HepG2 (cell line): Measurements from ENCODE around the gene TYMP. TPM values are rescaled to one million over a fixed set of nuclear protein-coding genes. Genes with fewer than 3 reads are reported as not detected.
A peak's percentile ranks its signal among the peaks of the same experiment; 100 is the strongest.

ENCODE experiments used
- ADNP ChIP-seq: sonication (generic); formaldehyde crosslinking; IDR thresholded peaks from 2 replicates; pipeline ENCODE4 v1.4.0; 2020; ENCODE audit warnings: missing genetic modification reagents
- ARNTL ChIP-seq: sonication (generic); formaldehyde crosslinking; IDR thresholded peaks from 2 replicates; pipeline ENCODE4 v1.4.0; 2020; ENCODE audit warnings: mild to moderate bottlenecking, missing genetic modification reagents
- HCFC1 ChIP-seq: fragments of 150-350 bp; IDR thresholded peaks from 2 replicates; pipeline ENCODE4 v1.6.1; 2014; ENCODE audit warnings: low read depth, low read length
- HIVEP1 ChIP-seq: sonication (generic); formaldehyde crosslinking; IDR thresholded peaks from 2 replicates; pipeline ENCODE4 v1.4.0; 2020; ENCODE audit warnings: mild to moderate bottlenecking, missing genetic modification reagents
- KMT2B ChIP-seq: IDR thresholded peaks from 2 replicates; pipeline ENCODE4 v1.6.1; 2016; ENCODE audit warnings: missing genetic modification reagents, missing compliant biosample characterization
- NAIF1 ChIP-seq: sonication (generic); formaldehyde crosslinking; IDR thresholded peaks from 2 replicates; pipeline ENCODE4 v1.5.0; 2020; ENCODE audit warnings: mild to moderate bottlenecking, missing genetic modification reagents, borderline replicate concordance
- NFE2L1 ChIP-seq: sonication (generic); formaldehyde crosslinking; IDR thresholded peaks from 2 replicates; pipeline ENCODE4 v1.4.0; 2020; ENCODE audit warnings: missing genetic modification reagents, mild to moderate bottlenecking, borderline replicate concordance
- NFKB2 ChIP-seq: sonication (generic); formaldehyde crosslinking; IDR thresholded peaks from 2 replicates; pipeline ENCODE4 v1.4.0; 2020; ENCODE audit warnings: missing genetic modification reagents, borderline replicate concordance
- PHB2 ChIP-seq: fragments of 450-650 bp; IDR thresholded peaks from 2 replicates; pipeline ENCODE4 v1.6.1; 2018; ENCODE audit not compliant: partially characterized antibody
- PRPF4 ChIP-seq: fragments of 200-400 bp; formaldehyde crosslinking; IDR thresholded peaks from 2 replicates; pipeline ENCODE4 v1.6.1; 2016; ENCODE audit warnings: low read length, low read depth; ENCODE audit not compliant: poor library complexity, severe bottlenecking
- SATB2 ChIP-seq: sonication (generic); formaldehyde crosslinking; IDR thresholded peaks from 2 replicates; pipeline ENCODE4 v1.5.0; 2020; ENCODE audit warnings: missing genetic modification reagents
- THAP11 ChIP-seq: IDR thresholded peaks from 2 replicates; pipeline ENCODE4 v1.6.1; 2016; ENCODE audit warnings: missing biosample characterization, missing genetic modification reagents
- ZNF160 ChIP-seq: sonication (generic); formaldehyde crosslinking; IDR thresholded peaks from 2 replicates; pipeline ENCODE4 v1.8.0; 2022; ENCODE audit warnings: mild to moderate bottlenecking, inconsistent platforms, missing genetic modification reagents
- polyA plus RNA-seq, 8 experiments: library from polyadenylated mRNA; depleted of rRNA in 3 of 8; stranded (reverse) in 7 of 8; unstranded in 1 of 8; fragments of >200 nt; fragmentation: Illumina TruSeq in 4 of 8; extraction: Trizol in 4 of 8; gene quantifications; 2 replicates each; pipeline versions ENCODE4 v1.2.1 to v1.2.3, GENCODE V29; 2011 to 2016; ENCODE audit warnings: low read depth in 4 of 8, missing spikeins in 1 of 8, mixed read lengths in 1 of 8; ENCODE audit not compliant: insufficient read depth in 1 of 8
- total RNA-seq, 5 experiments: library from RNA; depleted of rRNA; stranded (reverse); fragments of >200 nt; fragmentation: Illumina TruSeq; extraction: Trizol; gene quantifications; 2 replicates each; pipeline ENCODE4 v1.2.3, GENCODE V29; 2016; ENCODE audit warnings: low read depth in 1 of 5
- TF ChIP-seq, protein P1 (sequence below): sonication (generic); formaldehyde crosslinking; IDR thresholded peaks from 2 replicates; pipeline ENCODE4 v1.4.0; 2020; ENCODE audit warnings: mild to moderate bottlenecking, missing genetic modification reagents, borderline replicate concordance
- TF ChIP-seq, protein P2 (sequence below): sonication (generic); formaldehyde crosslinking; conservative IDR thresholded peaks from 2 replicates; pipeline ENCODE4 v1.8.0; 2022; ENCODE audit warnings: mild to moderate bottlenecking, moderate library complexity, missing genetic modification reagents
- TF ChIP-seq, protein P3 (sequence below): sonication (generic); formaldehyde crosslinking; IDR thresholded peaks from 2 replicates; pipeline ENCODE4 v1.5.1; 2020; ENCODE audit warnings: missing genetic modification reagents, mild to moderate bottlenecking, borderline replicate concordance
- TF ChIP-seq, protein P4 (sequence below): sonication (generic); formaldehyde crosslinking; IDR thresholded peaks from 2 replicates; pipeline ENCODE4 v1.4.0; 2020; ENCODE audit warnings: low read depth, missing genetic modification reagents

Gene TYMP
- total and polyA plus RNA-seq, 2 of the 13 experiments (the other 11 are each of a cell fraction or from before 2014, with no cell fraction given): 3.9 to 4.3 TPM

DNA sequence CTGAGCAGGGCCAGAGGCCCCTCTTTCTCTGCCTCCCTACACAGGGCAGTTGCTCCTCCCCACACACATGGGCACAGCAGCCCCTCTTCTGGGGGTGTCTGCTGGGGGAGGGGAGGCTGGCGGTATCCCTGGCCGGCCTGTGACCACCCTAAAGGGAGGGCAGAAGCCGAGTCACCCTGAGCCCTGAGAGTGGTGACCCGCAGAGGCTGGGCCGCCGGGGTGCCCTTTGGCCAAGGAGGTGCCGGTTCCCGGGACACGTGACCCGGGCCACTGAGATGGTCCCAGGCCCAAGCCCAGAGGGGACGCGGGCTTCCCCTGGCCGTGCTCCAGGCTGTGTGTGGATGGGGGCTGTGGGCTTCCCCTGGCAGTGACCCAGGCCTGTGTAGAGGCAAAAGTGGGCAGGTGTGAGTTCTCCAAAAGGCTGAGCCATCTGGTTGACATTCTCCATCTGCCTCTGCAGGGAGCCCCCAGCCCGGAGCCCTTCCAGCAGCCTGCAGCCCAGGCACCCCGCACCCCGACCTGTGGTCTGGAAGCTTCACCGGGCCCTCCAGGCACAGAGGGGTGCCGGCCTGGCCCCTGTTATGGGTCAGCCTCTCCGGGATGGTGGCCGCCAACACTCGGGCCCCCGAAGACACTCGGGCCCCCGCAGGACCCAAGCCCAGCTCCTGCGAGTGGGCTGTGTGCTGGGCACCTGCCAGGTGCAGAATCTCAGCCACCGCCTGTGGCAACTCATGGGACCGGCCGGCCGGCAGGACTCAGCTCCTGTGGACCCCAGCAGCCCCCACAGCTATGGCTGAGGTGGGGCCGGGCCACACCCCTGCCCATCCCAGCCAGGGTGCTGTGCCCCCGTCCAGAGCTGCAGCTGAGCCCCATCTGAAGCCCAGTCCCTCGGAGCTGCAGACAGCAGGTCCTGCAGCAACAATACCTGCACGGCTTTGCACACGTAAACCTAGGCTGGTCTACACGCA, 47.4 kb downstream of the TYMP start (continued):
- TF ChIP-seq, protein P1, sequence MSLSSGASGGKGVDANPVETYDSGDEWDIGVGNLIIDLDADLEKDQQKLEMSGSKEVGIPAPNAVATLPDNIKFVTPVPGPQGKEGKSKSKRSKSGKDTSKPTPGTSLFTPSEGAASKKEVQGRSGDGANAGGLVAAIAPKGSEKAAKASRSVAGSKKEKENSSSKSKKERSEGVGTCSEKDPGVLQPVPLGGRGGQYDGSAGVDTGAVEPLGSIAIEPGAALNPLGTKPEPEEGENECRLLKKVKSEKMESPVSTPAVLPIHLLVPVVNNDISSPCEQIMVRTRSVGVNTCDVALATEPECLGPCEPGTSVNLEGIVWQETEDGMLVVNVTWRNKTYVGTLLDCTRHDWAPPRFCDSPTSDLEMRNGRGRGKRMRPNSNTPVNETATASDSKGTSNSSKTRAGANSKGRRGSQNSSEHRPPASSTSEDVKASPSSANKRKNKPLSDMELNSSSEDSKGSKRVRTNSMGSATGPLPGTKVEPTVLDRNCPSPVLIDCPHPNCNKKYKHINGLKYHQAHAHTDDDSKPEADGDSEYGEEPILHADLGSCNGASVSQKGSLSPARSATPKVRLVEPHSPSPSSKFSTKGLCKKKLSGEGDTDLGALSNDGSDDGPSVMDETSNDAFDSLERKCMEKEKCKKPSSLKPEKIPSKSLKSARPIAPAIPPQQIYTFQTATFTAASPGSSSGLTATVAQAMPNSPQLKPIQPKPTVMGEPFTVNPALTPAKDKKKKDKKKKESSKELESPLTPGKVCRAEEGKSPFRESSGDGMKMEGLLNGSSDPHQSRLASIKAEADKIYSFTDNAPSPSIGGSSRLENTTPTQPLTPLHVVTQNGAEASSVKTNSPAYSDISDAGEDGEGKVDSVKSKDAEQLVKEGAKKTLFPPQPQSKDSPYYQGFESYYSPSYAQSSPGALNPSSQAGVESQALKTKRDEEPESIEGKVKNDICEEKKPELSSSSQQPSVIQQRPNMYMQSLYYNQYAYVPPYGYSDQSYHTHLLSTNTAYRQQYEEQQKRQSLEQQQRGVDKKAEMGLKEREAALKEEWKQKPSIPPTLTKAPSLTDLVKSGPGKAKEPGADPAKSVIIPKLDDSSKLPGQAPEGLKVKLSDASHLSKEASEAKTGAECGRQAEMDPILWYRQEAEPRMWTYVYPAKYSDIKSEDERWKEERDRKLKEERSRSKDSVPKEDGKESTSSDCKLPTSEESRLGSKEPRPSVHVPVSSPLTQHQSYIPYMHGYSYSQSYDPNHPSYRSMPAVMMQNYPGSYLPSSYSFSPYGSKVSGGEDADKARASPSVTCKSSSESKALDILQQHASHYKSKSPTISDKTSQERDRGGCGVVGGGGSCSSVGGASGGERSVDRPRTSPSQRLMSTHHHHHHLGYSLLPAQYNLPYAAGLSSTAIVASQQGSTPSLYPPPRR (CRISPR knock-in tag): no peak
- TF ChIP-seq NAIF1 (CRISPR knock-in tag) (no peak), ARNTL (CRISPR knock-in tag) (no peak; the same call in 1 of the 2 replicates), ADNP (0 out of 2 replicates have a peak, but pooled peaks have one; percentile 50), PRPF4 (no peak), NFKB2 (peak; percentile 29; the same call in 1 of the 2 replicates), NFE2L1 (CRISPR knock-in tag) (no peak), KMT2B (CRISPR knock-in tag) (no peak), HCFC1 (no peak), SATB2 (no peak), ZNF160 (no peak), THAP11 (CRISPR knock-in tag) (no peak; the same call in 1 of the 2 replicates), HIVEP1 (CRISPR knock-in tag) (0 out of 2 replicates have a peak, but pooled peaks have one; percentile 43), PHB2 (no peak)
- TF ChIP-seq, protein P2, sequence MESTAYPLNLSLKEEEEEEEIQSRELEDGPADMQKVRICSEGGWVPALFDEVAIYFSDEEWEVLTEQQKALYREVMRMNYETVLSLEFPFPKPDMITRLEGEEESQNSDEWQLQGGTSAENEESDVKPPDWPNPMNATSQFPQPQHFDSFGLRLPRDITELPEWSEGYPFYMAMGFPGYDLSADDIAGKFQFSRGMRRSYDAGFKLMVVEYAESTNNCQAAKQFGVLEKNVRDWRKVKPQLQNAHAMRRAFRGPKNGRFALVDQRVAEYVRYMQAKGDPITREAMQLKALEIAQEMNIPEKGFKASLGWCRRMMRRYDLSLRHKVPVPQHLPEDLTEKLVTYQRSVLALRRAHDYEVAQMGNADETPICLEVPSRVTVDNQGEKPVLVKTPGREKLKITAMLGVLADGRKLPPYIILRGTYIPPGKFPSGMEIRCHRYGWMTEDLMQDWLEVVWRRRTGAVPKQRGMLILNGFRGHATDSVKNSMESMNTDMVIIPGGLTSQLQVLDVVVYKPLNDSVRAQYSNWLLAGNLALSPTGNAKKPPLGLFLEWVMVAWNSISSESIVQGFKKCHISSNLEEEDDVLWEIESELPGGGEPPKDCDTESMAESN (CRISPR knock-in tag): peak; percentile 59; the same call in 1 of the 2 replicates
- TF ChIP-seq, protein P3, sequence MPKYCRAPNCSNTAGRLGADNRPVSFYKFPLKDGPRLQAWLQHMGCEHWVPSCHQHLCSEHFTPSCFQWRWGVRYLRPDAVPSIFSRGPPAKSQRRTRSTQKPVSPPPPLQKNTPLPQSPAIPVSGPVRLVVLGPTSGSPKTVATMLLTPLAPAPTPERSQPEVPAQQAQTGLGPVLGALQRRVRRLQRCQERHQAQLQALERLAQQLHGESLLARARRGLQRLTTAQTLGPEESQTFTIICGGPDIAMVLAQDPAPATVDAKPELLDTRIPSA (CRISPR knock-in tag): no peak
- TF ChIP-seq, protein P4, sequence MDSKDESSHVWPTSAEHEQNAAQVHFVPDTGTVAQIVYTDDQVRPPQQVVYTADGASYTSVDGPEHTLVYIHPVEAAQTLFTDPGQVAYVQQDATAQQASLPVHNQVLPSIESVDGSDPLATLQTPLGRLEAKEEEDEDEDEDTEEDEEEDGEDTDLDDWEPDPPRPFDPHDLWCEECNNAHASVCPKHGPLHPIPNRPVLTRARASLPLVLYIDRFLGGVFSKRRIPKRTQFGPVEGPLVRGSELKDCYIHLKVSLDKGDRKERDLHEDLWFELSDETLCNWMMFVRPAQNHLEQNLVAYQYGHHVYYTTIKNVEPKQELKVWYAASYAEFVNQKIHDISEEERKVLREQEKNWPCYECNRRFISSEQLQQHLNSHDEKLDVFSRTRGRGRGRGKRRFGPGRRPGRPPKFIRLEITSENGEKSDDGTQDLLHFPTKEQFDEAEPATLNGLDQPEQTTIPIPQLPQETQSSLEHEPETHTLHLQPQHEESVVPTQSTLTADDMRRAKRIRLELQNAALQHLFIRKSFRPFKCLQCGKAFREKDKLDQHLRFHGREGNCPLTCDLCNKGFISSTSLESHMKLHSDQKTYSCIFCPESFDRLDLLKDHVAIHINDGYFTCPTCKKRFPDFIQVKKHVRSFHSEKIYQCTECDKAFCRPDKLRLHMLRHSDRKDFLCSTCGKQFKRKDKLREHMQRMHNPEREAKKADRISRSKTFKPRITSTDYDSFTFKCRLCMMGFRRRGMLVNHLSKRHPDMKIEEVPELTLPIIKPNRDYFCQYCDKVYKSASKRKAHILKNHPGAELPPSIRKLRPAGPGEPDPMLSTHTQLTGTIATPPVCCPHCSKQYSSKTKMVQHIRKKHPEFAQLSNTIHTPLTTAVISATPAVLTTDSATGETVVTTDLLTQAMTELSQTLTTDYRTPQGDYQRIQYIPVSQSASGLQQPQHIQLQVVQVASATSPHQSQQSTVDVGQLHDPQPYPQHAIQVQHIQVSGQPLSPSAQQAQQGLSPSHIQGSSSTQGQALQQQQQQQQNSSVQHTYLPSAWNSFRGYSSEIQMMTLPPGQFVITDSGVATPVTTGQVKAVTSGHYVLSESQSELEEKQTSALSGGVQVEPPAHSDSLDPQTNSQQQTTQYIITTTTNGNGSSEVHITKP (CRISPR knock-in tag): no peak
